CD4-positive, alpha-beta memory T cell (primary cell): ENCODE measurements around the gene ZSWIM1. TPM values are rescaled to one million over a fixed set of nuclear protein-coding genes. Genes with fewer than 3 reads are reported as not detected.
"Not testable (repeated sequence)": the region's sequence is repeated elsewhere in the genome, so short reads cannot be mapped to it uniquely, and the experiment has no call there.

Experiments
- CTCF ChIA-PET: fragments of 350-600 bp; sonication (Branson Sonifier 250); formaldehyde crosslinking; loops from one replicate; lab custom pipeline; 2021; ENCODE audit warnings: inconsistent platforms; ENCODE audit not compliant: partially characterized antibody; lab: Charles Lee
- POLR2A ChIA-PET: fragments of 350-600 bp; sonication (Branson Sonifier 250); formaldehyde crosslinking; loops from one replicate; lab custom pipeline; 2021; ENCODE audit not compliant: partially characterized antibody; lab: Charles Lee
- DNase-seq, 5 donors: peaks; one replicate each; pipeline versions ENCODE4 v3.0.0 to v3.0.0-alpha.2; 2020 to 2022; ENCODE audit warnings: mixed read lengths in 1 of 5
- H3K27ac ChIP-seq: one replicate; pipeline ENCODE4 v1.7.0; 2013; ENCODE audit warnings: low read depth, low read length
- H3K27me3 ChIP-seq: 2 replicates; pipeline ENCODE4 v1.7.0; 2013; ENCODE audit warnings: mild to moderate bottlenecking, low read length, moderate library complexity; ENCODE audit not compliant: insufficient read depth
- H3K36me3 ChIP-seq: 2 replicates; pipeline ENCODE4 v1.7.0; 2013; ENCODE audit warnings: mild to moderate bottlenecking, low read length, moderate library complexity; ENCODE audit not compliant: insufficient read depth
- H3K4me1 ChIP-seq: 2 replicates; pipeline ENCODE4 v1.7.0; 2013; ENCODE audit warnings: mild to moderate bottlenecking, low read length, moderate library complexity; ENCODE audit not compliant: insufficient read depth
- H3K4me3 ChIP-seq, 2 donors: one replicate each; pipeline ENCODE4 v1.7.0; 2013; ENCODE audit warnings: low read length in 2 of 2, mild to moderate bottlenecking in 1 of 2
- H3K9me3 ChIP-seq, 2 donors: one replicate each; pipeline ENCODE4 v1.7.0; 2013; ENCODE audit warnings: low read length in 2 of 2, control low read depth in 1 of 2; ENCODE audit not compliant: control insufficient read depth in 1 of 2
- H3K27ac Mint-ChIP-seq, 7 donors: one replicate each; pipeline ENCODE4 v1.8.0; 2020 to 2021; ENCODE audit warnings: mixed read lengths in 7 of 7, mild to moderate bottlenecking in 6 of 7, inconsistent platforms in 3 of 7, moderate library complexity in 3 of 7
- H3K27me3 Mint-ChIP-seq, 2 donors: one replicate each; pipeline ENCODE4 v1.8.0; 2020 to 2021; ENCODE audit warnings: mixed read lengths in 2 of 2
- H3K36me3 Mint-ChIP-seq, 2 donors: one replicate each; pipeline ENCODE4 v1.8.0; 2020 to 2021; ENCODE audit warnings: mixed read lengths in 2 of 2, inconsistent platforms in 1 of 2, mild to moderate bottlenecking in 1 of 2
- H3K4me1 Mint-ChIP-seq, 4 donors: one replicate each; pipeline ENCODE4 v1.8.0; 2020 to 2021; ENCODE audit warnings: mixed read lengths in 4 of 4, mild to moderate bottlenecking in 1 of 4
- H3K4me3 Mint-ChIP-seq, 8 donors: one replicate each; pipeline ENCODE4 v1.8.0; 2020 to 2021; ENCODE audit warnings: mixed read lengths in 8 of 8, mild to moderate bottlenecking in 7 of 8, moderate library complexity in 6 of 8, inconsistent platforms in 3 of 8
- H3K9me3 Mint-ChIP-seq, 8 donors: one replicate each; pipeline ENCODE4 v1.8.0; 2020 to 2021; ENCODE audit warnings: mixed read lengths in 8 of 8, mild to moderate bottlenecking in 5 of 8, inconsistent platforms in 3 of 8, moderate library complexity in 1 of 8
- intact Hi-C: fragments of 100-400 bp; cut with micrococcal nuclease; formaldehyde crosslinking; loops from one replicate; pipeline ENCODE4 v1.15.1; 2023
- polyA plus RNA-seq, 2 donors: library from polyadenylated mRNA; unstranded; fragments of 300-500 nt; fragmentation: Illumina TruSeq; gene quantifications; one replicate each; pipeline ENCODE4 v1.2.3, GENCODE V29; 2021
- total RNA-seq, 2 experiments: library from RNA; stranded (reverse); gene quantifications; one replicate each; pipeline ENCODE4 v1.2.3, GENCODE V29; 2021

ZSWIM1 gene
- total and polyA plus RNA-seq, 4 experiments from 2014 or later, result 0.86 to 18.5 (median 13.4) TPM

DNA sequence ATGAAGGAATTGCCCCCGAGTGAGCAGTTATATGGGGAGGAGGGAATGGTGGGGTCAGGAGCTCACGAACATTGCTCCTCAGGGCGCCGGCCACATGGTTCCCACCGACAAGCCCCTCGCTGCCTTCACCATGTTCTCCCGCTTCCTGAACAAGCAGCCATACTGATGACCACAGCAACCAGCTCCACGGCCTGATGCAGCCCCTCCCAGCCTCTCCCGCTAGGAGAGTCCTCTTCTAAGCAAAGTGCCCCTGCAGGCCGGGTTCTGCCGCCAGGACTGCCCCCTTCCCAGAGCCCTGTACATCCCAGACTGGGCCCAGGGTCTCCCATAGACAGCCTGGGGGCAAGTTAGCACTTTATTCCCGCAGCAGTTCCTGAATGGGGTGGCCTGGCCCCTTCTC is 17.3 kb downstream of the ZSWIM1 start:
- H3K4me3 ChIP-seq, result no peak overlapping the region
- Mint-ChIP-seq H3K27ac (no peak overlapping the region), H3K4me3 (no peak overlapping the region), H3K36me3 (peaks cover 4 to 28% of the 10 kb centered on the region in 2 donors), H3K4me1 (peaks cover 2 to 14% (median 8%) of the 10 kb centered on the region in 4 donors), H3K9me3 (peaks cover 0 to 2% (median 0%) of the 10 kb centered on the region in 8 donors), H3K27me3 (no peaks in the 10 kb centered on the region)
- intact Hi-C loops, result no loop called here
- no peak overlapping the region for H3K27ac ChIP-seq
- no peaks in the 10 kb centered on the region for H3K27me3 ChIP-seq
- peaks cover 10% of the 10 kb centered on the region for H3K4me1 ChIP-seq
- peaks cover 20% of the 10 kb centered on the region for H3K36me3 ChIP-seq
- ChIA-PET POLR2A (interaction anchor here (1.9 kb wide), 1 partner anchor 17 kb away, joined by 7 read pairs; the partner anchor contains the start of gene ZSWIM1), CTCF (no interaction called here)
- no peak for DNase-seq
- H3K9me3 ChIP-seq, result no peaks in the 10 kb centered on the region

DNA sequence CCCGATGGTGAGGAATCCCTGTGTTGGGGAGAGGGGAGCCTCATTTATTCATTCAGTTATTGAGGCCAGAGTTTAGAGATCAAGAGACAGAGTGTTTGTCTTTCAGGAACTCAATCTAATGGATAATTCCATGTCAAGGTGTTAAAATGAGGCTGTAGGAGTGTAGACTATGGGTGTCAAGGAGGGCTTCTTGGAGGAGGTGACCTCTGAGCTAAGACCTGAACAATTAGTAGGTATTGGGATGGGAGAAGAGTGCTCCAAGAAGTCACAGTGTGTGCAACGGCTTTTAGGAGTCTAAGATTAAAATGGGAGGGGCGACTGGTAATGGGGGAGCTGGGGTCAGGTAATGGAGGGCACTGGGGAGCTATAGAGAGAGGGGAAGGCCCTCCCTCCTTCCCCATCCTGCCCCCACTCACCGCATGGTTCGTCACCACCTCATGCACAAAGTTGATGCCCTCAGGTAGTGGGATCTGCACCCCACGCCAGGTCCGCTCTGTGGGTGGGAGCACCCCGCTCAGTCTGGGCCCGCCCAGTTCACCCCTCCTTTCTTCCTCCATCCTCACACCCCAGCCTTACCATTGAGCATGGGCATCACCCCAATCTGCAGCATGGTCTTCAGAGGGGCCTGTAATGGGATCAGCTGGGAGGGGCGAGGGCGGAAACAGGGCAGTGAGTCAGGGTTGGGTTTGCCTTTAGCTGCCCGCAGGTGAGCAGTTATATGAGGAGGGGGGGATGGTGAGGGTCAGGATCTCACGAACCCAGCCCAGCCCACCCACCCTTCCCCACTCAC is 18.2 kb downstream of the ZSWIM1 start:
- Mint-ChIP-seq H3K27me3 (no peaks in the 10 kb centered on the region), H3K4me3 (no peak overlapping the region), H3K4me1 (peaks cover 2 to 4% (median 2%) of the 10 kb centered on the region in 4 donors), H3K9me3 (no peaks in the 10 kb centered on the region), H3K27ac (no peak overlapping the region), H3K36me3 (peaks cover 4 to 21% of the 10 kb centered on the region in 2 donors)
- intact Hi-C loops, result no loop called here
- Histone ChIP-seq H3K27me3 (no peaks in the 10 kb centered on the region), H3K27ac (no peak overlapping the region), H3K4me1 (peaks cover under 1% of the 10 kb centered on the region), H3K36me3 (peaks cover 14% of the 10 kb centered on the region), H3K9me3 (no peaks in the 10 kb centered on the region), H3K4me3 (no peak overlapping the region)
- DNase-seq, result no peak
- POLR2A ChIA-PET, result interaction anchor here (1.9 kb wide), 1 partner anchor 18 kb away, joined by 7 read pairs; the partner anchor contains the start of gene ZSWIM1
- CTCF ChIA-PET, result no interaction called here

DNA sequence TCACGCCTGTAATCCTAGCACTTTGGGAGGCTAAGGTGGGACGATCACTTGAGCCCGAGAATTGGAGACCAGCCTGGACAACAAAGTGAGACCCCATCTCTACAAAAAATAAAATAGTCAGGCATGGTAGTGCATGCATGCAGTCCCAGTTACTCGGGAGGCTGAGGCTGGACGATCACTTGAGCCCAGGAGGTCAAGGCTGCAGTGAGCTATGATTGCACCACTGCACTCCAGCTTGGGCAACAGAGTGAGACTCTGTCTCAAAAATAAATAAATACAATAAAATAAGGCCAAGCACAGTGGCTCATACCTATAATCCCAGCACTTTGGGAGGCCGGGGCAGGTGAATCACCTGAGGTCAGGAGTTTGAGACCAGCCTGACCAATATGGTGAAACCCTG is 20.3 kb downstream of the ZSWIM1 start:
- H3K4me1 ChIP-seq, H3K36me3 ChIP-seq, intact Hi-C loops, H3K27ac Mint-ChIP-seq, DNase-seq, H3K4me1 Mint-ChIP-seq, H3K27ac ChIP-seq, H3K4me3 ChIP-seq, H3K9me3 Mint-ChIP-seq, H3K27me3 ChIP-seq, CTCF ChIA-PET, H3K27me3 Mint-ChIP-seq, H3K4me3 Mint-ChIP-seq, H3K9me3 ChIP-seq: not testable (repeated sequence)
- H3K36me3 Mint-ChIP-seq, result peaks cover 4 to 17% of the 10 kb centered on the region in 2 donors
- POLR2A ChIA-PET, result interaction anchor here (1.1 to 1.9 kb wide), 3 partner anchors 9 to 33 kb away, joined by 4 to 6 read pairs (median 4); partner anchors contain the start of genes CTSA, NEURL2 and PCIF1

DNA sequence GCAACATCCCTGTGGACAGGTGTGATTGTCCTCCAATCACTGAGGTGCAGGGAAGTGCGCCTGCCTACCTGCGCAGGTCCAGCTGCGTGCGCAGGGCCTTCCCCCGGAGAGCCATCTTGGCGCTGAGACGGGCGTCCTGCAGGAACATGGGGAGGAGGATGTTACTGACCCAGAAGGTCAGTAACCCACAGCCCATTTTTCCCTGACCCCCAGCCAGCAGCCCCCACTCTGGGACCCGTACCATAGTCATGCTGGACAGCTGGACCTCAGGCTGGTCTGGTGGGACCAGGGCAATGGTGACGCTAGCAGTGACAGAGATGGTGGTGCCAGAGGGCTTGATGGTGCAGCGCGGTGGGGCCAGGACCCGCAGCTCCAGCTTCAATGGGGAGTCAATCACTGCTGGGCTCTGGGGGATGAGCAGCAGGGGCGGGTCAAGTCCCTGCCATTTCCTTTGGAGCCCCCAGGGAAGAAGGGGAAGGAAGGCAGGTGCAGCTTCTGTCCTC is 21.2 kb downstream of the ZSWIM1 start:
- H3K9me3 ChIP-seq, result no peaks in the 10 kb centered on the region
- no peak overlapping the region for H3K27ac ChIP-seq
- H3K4me3 Mint-ChIP-seq, result no peak overlapping the region
- intact Hi-C loops, result no loop called here
- no peak for DNase-seq
- H3K4me1 Mint-ChIP-seq, result peaks cover 0 to 2% (median under 1%) of the 10 kb centered on the region in 4 donors
- H3K4me1 ChIP-seq, result no peaks in the 10 kb centered on the region
- H3K36me3 ChIP-seq, result peaks cover 9% of the 10 kb centered on the region
- no peak overlapping the region for H3K27ac Mint-ChIP-seq
- no peaks in the 10 kb centered on the region for H3K27me3 ChIP-seq
- no peaks in the 10 kb centered on the region for H3K27me3 Mint-ChIP-seq
- POLR2A ChIA-PET, result interaction anchor here (0.7 to 1.9 kb wide), 4 partner anchors 10 to 32 kb away, joined by 3 to 6 read pairs (median 4); partner anchors contain the start of genes CTSA, NEURL2 and PCIF1
- no peaks in the 10 kb centered on the region for H3K9me3 Mint-ChIP-seq
- no peak overlapping the region for H3K4me3 ChIP-seq
- H3K36me3 Mint-ChIP-seq, result peaks cover 4 to 15% of the 10 kb centered on the region in 2 donors
- CTCF ChIA-PET, result no interaction called here

DNA sequence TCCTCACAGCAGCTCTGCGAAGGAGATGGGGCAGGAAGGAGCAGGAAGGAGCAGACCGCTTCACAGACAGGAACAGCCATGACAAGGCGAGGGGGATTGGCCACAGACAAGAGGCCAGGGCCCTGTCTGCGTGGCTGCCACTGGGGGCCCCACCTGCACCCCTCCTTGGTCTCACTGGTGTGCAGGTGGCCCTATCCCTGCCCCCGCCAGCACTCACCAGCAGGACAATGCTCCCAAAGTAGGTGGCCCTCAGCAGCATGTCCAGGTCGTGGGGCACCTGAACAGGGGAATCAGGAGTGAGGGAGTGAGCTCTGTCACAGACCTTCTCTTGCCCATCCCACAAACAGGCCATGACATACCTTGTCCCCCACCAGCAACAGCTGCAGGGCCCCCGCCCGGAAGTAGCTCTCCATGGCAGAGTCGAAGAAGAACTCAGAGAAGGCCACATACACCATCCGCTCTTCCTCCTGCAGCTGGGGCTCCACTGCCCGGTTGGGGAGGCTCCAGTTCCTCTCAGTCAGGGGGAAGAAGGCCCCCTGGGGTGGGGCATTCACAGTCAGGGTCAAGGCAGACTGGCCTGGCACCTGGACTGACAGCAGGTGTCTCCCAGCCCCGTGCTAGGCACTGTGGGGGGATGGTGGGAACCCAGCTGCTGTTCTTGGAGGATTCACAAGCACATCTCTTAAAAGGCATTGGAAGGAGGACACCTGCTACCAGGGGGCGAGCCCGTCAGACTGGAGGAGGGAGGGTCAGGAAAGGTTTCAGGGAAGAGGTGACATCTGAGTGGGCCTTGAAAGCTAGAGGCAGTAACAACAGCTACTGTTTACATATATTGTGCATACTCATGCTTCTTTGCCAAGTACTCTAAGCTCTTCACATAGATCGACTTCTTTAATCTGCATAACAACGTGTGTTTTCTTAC is 23.8 kb downstream of the ZSWIM1 start:
- Histone ChIP-seq H3K4me1 (no peaks in the 10 kb centered on the region), H3K27me3 (no peaks in the 10 kb centered on the region), H3K27ac (no peak overlapping the region), H3K36me3 (no peaks in the 10 kb centered on the region), H3K9me3 (no peaks in the 10 kb centered on the region), H3K4me3 (no peak overlapping the region)
- Mint-ChIP-seq H3K36me3 (no peaks in the 10 kb centered on the region), H3K4me3 (no peak overlapping the region), H3K27ac (no peak overlapping the region), H3K27me3 (no peaks in the 10 kb centered on the region), H3K9me3 (no peaks in the 10 kb centered on the region), H3K4me1 (no peaks in the 10 kb centered on the region)
- intact Hi-C loops, result no loop called here
- ChIA-PET POLR2A (interaction anchor here (1.1 to 1.2 kb wide), 6 partner anchors 13 to 30 kb away, joined by 3 to 5 read pairs (median 3); partner anchors contain the start of genes CTSA, NEURL2, PCIF1 and ZSWIM1), CTCF (interaction anchor here (1.2 to 1.3 kb wide), 2 partner anchors 13 to 66 kb away, joined by 3 read pairs; no protein-coding TSS in a partner anchor)
- no peak for DNase-seq

DNA sequence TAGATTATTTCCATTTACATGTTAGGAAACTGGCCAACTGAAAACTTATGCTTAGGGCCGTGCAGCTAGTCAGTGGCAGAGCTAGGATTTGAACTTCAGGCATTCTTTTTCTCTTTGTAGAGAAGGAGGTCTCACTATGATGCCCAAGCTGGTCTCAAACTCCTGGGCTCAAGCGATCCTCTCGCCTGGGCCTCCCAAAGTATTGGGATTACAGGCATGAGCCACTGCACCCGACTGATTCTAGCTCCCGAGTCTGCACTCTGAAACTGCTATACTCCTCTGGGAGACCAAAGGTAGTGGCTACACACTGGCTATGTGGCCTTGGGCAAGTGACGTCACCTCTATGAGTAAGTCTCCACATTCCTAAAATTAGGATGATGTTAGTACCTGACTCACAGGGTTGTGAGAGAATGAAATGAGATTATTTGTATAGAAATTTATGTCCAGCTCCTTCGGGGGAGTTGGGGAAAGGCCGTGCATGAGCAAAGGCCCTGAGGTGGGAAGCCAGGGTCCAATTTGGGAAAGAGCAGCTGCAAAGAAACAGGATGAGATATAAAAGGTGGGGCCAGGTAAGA is 24.6 kb downstream of the ZSWIM1 start:
- no peak for DNase-seq
- H3K4me3 Mint-ChIP-seq, result peak overlapping the region in 1 of 8 donors; percentile 5
- no peaks in the 10 kb centered on the region for H3K9me3 Mint-ChIP-seq
- peak overlapping the region in 1 of 7 donors; percentile 65 for H3K27ac Mint-ChIP-seq
- intact Hi-C loops, result no loop called here
- no peak overlapping the region for H3K4me3 ChIP-seq
- H3K36me3 ChIP-seq, result no peaks in the 10 kb centered on the region
- no peaks in the 10 kb centered on the region for H3K27me3 ChIP-seq
- H3K4me1 Mint-ChIP-seq, result peaks cover 1 to 3% (median 1%) of the 10 kb centered on the region in 4 donors
- no peaks in the 10 kb centered on the region for H3K9me3 ChIP-seq
- H3K27ac ChIP-seq, result no peak overlapping the region
- ChIA-PET CTCF (interaction anchor here (1.2 to 1.3 kb wide), 2 partner anchors 14 to 65 kb away, joined by 3 read pairs; no protein-coding TSS in a partner anchor), POLR2A (interaction anchor here (1.1 to 1.2 kb wide), 5 partner anchors 14 to 29 kb away, joined by 3 to 5 read pairs (median 3); partner anchors contain the start of genes CTSA, NEURL2, PCIF1 and ZSWIM1)
- H3K4me1 ChIP-seq, result peaks cover under 1% of the 10 kb centered on the region
- no peaks in the 10 kb centered on the region for H3K36me3 Mint-ChIP-seq
- H3K27me3 Mint-ChIP-seq, result no peaks in the 10 kb centered on the region
